Neutrophil (primary cell): ENCODE measurements around the gene ENTHD1.

Source experiments
- H3K27ac ChIP-seq: fragments of 200-600 bp; sonication (generic); 2 replicates; pipeline ENCODE4 v1.5.1; 2016; ENCODE audit warnings: mild to moderate bottlenecking, moderate library complexity
- H3K27me3 ChIP-seq: fragments of 200-600 bp; sonication (generic); 2 replicates; pipeline ENCODE4 v1.6.0; 2016; ENCODE audit warnings: mild to moderate bottlenecking
- H3K36me3 ChIP-seq: fragments of 200-600 bp; sonication (generic); 2 replicates; pipeline ENCODE4 v1.5.1; 2017
- H3K4me1 ChIP-seq, 2 experiments: fragments of 200-600 bp in 1 of 2; sonication (generic) in 1 of 2; 1 replicate in 1 of 2; 2 replicates in 1 of 2; pipeline versions ENCODE4 v1.5.1 to v1.6.1; 2013 to 2016; ENCODE audit warnings: low read depth in 1 of 2, low read length in 1 of 2, mild to moderate bottlenecking in 1 of 2, moderate library complexity in 1 of 2; ENCODE audit not compliant: control insufficient read depth in 1 of 2, insufficient read depth in 1 of 2
- H3K4me3 ChIP-seq, 2 experiments: fragments of 200-600 bp in 1 of 2; sonication (generic) in 1 of 2; 1 replicate in 1 of 2; 2 replicates in 1 of 2; pipeline ENCODE4 v1.5.1; 2013 to 2016; ENCODE audit warnings: low read depth in 1 of 2, low read length in 1 of 2, mild to moderate bottlenecking in 1 of 2, moderate library complexity in 1 of 2
- H3K9me3 ChIP-seq: fragments of 200-600 bp; sonication (generic); 2 replicates; pipeline ENCODE4 v1.5.1; 2016
- CTCF ChIP-seq: fragments of 200-600 bp; sonication (generic); IDR thresholded peaks from 2 replicates; pipeline ENCODE4 v1.5.1; 2016; ENCODE audit warnings: antibody characterized with exemption

ENTHD1 gene

GRCh38 chr22:39703928-39704639, 189.5 kb downstream of the ENTHD1 start:
- Histone ChIP-seq H3K9me3 (no peaks in the 10 kb centered on the region), H3K36me3 (no peaks in the 10 kb centered on the region), H3K4me3 (no peak overlapping the region), H3K27ac (no peak overlapping the region), H3K4me1 (no peaks in the 10 kb centered on the region), H3K27me3 (no peaks in the 10 kb centered on the region)
- TF ChIP-seq CTCF = no peak

GRCh38 chr22:39703091-39703490, 190.5 kb downstream of the ENTHD1 start:
- Histone ChIP-seq H3K9me3 (no peaks in the 10 kb centered on the region), H3K4me3 (no peak overlapping the region), H3K27ac (no peak overlapping the region), H3K36me3 (no peaks in the 10 kb centered on the region), H3K4me1 (no peaks in the 10 kb centered on the region), H3K27me3 (peaks cover 2% of the 10 kb centered on the region)
- no peak for TF ChIP-seq CTCF

- no peak overlapping the region for H3K4me3 ChIP-seq
- peaks cover 26% of the 10 kb centered on the region for H3K27me3 ChIP-seq
- no peaks in the 10 kb centered on the region for H3K9me3 ChIP-seq
- no peaks in the 10 kb centered on the region for H3K4me1 ChIP-seq
- no peaks in the 10 kb centered on the region for H3K36me3 ChIP-seq
- no peak for TF ChIP-seq CTCF
- no peak overlapping the region for H3K27ac ChIP-seq
Measured at GRCh38 chr22:39700565-39700964, 193.0 kb downstream of the ENTHD1 start.

GRCh38 chr22:39699631-39700360, 193.8 kb downstream of the ENTHD1 start:
- H3K9me3 ChIP-seq = no peaks in the 10 kb centered on the region
- no peak overlapping the region for H3K27ac ChIP-seq
- TF ChIP-seq CTCF = no peak
- H3K4me1 ChIP-seq = no peaks in the 10 kb centered on the region
- H3K4me3 ChIP-seq = no peak overlapping the region
- no peaks in the 10 kb centered on the region for H3K36me3 ChIP-seq
- H3K27me3 ChIP-seq = peaks cover 33% of the 10 kb centered on the region

- H3K27ac ChIP-seq = no peak overlapping the region
- H3K4me1 ChIP-seq = no peaks in the 10 kb centered on the region
- no peak overlapping the region for H3K4me3 ChIP-seq
- H3K9me3 ChIP-seq = no peaks in the 10 kb centered on the region
- H3K36me3 ChIP-seq = no peaks in the 10 kb centered on the region
- peaks cover 49% of the 10 kb centered on the region for H3K27me3 ChIP-seq
- no peak for TF ChIP-seq CTCF
Measured at GRCh38 chr22:39697790-39698430, 195.7 kb downstream of the ENTHD1 start.
